HG03575 (cell line): ENCODE measurements around the gene URGCP.

ENCODE experiments used
- ATAC-seq: cut with Tn5 transposase; IDR thresholded peaks from one replicate; pipeline ENCODE4 v1.9.1; 2021; ENCODE audit not compliant: unreplicated experiment, insufficient number of reproducible peaks, low FRiP score; ENCODE audit errors: extremely low read depth

The URGCP gene

GRCh38 chr7:43877968-43878864, 28.2 kb downstream of the URGCP start:
- no peak for ATAC-seq

GRCh38 chr7:43876976-43877745, 29.2 kb downstream of the URGCP start:
- no peak for ATAC-seq

- ATAC-seq: no peak
Observed at GRCh38 chr7:43876241-43876640, 30.2 kb downstream of the URGCP start.

GRCh38 chr7:43873300-43873699, 33.1 kb downstream of the URGCP start:
- ATAC-seq: no peak

- ATAC-seq: no peak
Observed at GRCh38 chr7:43872406-43873110, 33.8 kb downstream of the URGCP start.

GRCh38 chr7:43871064-43871463, 35.3 kb downstream of the URGCP start:
- no peak for ATAC-seq

GRCh38 chr7:43870316-43870715, 36.1 kb downstream of the URGCP start:
- ATAC-seq: no peak

GRCh38 chr7:43869867-43870240, 36.5 kb downstream of the URGCP start:
- no peak for ATAC-seq

- no peak for ATAC-seq
Observed at GRCh38 chr7:43869006-43869866, 37.2 kb downstream of the URGCP start, which contains the start of gene MRPS24. Gene MRPS24 (minus strand): TSS chr7:43869517. CDS start chr7:43869495, 22 bp downstream.

GRCh38 chr7:43868681-43869005, 37.8 kb downstream of the URGCP start:
- no peak for ATAC-seq

GRCh38 chr7:43868181-43868580, 38.2 kb downstream of the URGCP start:
- ATAC-seq: no peak

- ATAC-seq: no peak
Observed at GRCh38 chr7:43865277-43865676, 41.1 kb downstream of the URGCP start.

- ATAC-seq: no peak
Observed at GRCh38 chr7:43864126-43864525, 42.3 kb downstream of the URGCP start.

GRCh38 chr7:43856996-43857395, 49.4 kb downstream of the URGCP start:
- no peak for ATAC-seq

GRCh38 chr7:43856316-43856715, 50.1 kb downstream of the URGCP start:
- ATAC-seq: no peak

- ATAC-seq: no peak
Observed at GRCh38 chr7:43855176-43855575, 51.2 kb downstream of the URGCP start.

- ATAC-seq: no peak
Observed at GRCh38 chr7:43851805-43852204, 54.6 kb downstream of the URGCP start.

- ATAC-seq: no peak
Observed at GRCh38 chr7:43850348-43851116, 55.9 kb downstream of the URGCP start.
